Neuronal stem cell (in vitro differentiated cells): Measurements from ENCODE around the gene DCTN1.
A peak's percentile ranks its signal among the peaks of the same experiment; 100 is the strongest.

Experiments
- DNase-seq: peaks from one replicate; pipeline ENCODE4 v3.0.0-alpha.2; 2013; ENCODE audit warnings: low spot score
- H2AFZ ChIP-seq: one replicate; pipeline ENCODE4 v1.6.1; 2013; ENCODE audit warnings: mild to moderate bottlenecking, low read length, inconsistent platforms
- H2AK5ac ChIP-seq: 2 replicates; pipeline ENCODE4 v1.6.1; 2013; ENCODE audit warnings: low read depth, mild to moderate bottlenecking, inconsistent platforms, low read length, moderate library complexity, mixed read lengths
- H2BK120ac ChIP-seq: 2 replicates; pipeline ENCODE4 v1.6.1; 2013; ENCODE audit warnings: low read depth, mild to moderate bottlenecking, inconsistent platforms, low read length, moderate library complexity, mixed read lengths
- H2BK12ac ChIP-seq: one replicate; pipeline ENCODE4 v1.6.1; 2013; ENCODE audit warnings: low read length, inconsistent platforms
- H2BK15ac ChIP-seq: 2 replicates; pipeline ENCODE4 v1.6.1; 2013; ENCODE audit warnings: mild to moderate bottlenecking, low read length, inconsistent platforms, mixed read lengths
- H2BK5ac ChIP-seq: one replicate; pipeline ENCODE4 v1.6.1; 2013; ENCODE audit warnings: inconsistent platforms, mild to moderate bottlenecking, low read length, moderate library complexity
- H3K14ac ChIP-seq: one replicate; pipeline ENCODE4 v1.6.1; 2013; ENCODE audit warnings: low read length, inconsistent platforms
- H3K18ac ChIP-seq: 2 replicates; pipeline ENCODE4 v1.6.1; 2013; ENCODE audit warnings: low read length, inconsistent platforms
- H3K23ac ChIP-seq: 2 replicates; pipeline ENCODE4 v1.6.1; 2013; ENCODE audit warnings: low read depth, mild to moderate bottlenecking, mixed read lengths, low read length, inconsistent platforms; ENCODE audit not compliant: poor library complexity
- H3K27ac ChIP-seq: replicated peaks from 3 replicates; pipeline ENCODE4 v1.5.1; 2013; ENCODE audit warnings: low read length, inconsistent platforms
- H3K27me3 ChIP-seq, 3 experiments: 2 replicates each; pipeline ENCODE4 v1.6.1; 2013; ENCODE audit warnings: low read length in 3 of 3, mild to moderate bottlenecking in 2 of 3, inconsistent platforms in 1 of 3, low read depth in 1 of 3, mixed read lengths in 1 of 3, moderate library complexity in 1 of 3; ENCODE audit not compliant: control insufficient read depth in 3 of 3, insufficient read depth in 3 of 3
- H3K36me3 ChIP-seq, 2 donors: replicated peaks in 1 of 2; 2 replicates each; pipeline ENCODE4 v1.6.1; 2013; ENCODE audit warnings: low read length in 2 of 2; ENCODE audit not compliant: control insufficient read depth in 2 of 2, insufficient read depth in 2 of 2
- H3K4ac ChIP-seq: 2 replicates; pipeline ENCODE4 v1.6.1; 2013; ENCODE audit warnings: inconsistent platforms, mild to moderate bottlenecking, low read length, moderate library complexity
- H3K4me1 ChIP-seq, 2 donors: 1 replicate in 1 of 2; 2 replicates in 1 of 2; pipeline ENCODE4 v1.6.1; 2013; ENCODE audit warnings: low read length in 2 of 2, low read depth in 1 of 2; ENCODE audit not compliant: control insufficient read depth in 2 of 2, insufficient read depth in 1 of 2
- H3K4me2 ChIP-seq: one replicate; pipeline ENCODE4 v1.6.1; 2013; ENCODE audit warnings: mild to moderate bottlenecking, low read length, inconsistent platforms; ENCODE audit not compliant: insufficient read depth, poor library complexity, severe bottlenecking
- H3K4me3 ChIP-seq, 2 donors: 2 replicates each; pipeline ENCODE4 v1.5.1; 2013; ENCODE audit warnings: low read length in 2 of 2, mild to moderate bottlenecking in 2 of 2, inconsistent platforms in 1 of 2, moderate library complexity in 1 of 2
- H3K79me1 ChIP-seq: one replicate; pipeline ENCODE4 v1.6.1; 2013; ENCODE audit warnings: low read depth, mild to moderate bottlenecking, inconsistent platforms, low read length, moderate library complexity
- H3K9ac ChIP-seq: one replicate; pipeline ENCODE4 v1.6.1; 2013; ENCODE audit warnings: mild to moderate bottlenecking, low read depth, low read length, inconsistent platforms; ENCODE audit not compliant: poor library complexity
- H3K9me3 ChIP-seq, 2 donors: replicated peaks in 1 of 2; 2 replicates each; pipeline versions ENCODE3 to v1.6.1; 2013; ENCODE audit warnings: low read length in 2 of 2, mild to moderate bottlenecking in 2 of 2, inconsistent platforms in 1 of 2, low read depth in 1 of 2, mixed read lengths in 1 of 2, moderate library complexity in 1 of 2; ENCODE audit not compliant: control insufficient read depth in 2 of 2, insufficient read depth in 1 of 2
- H4K8ac ChIP-seq: one replicate; pipeline ENCODE4 v1.6.1; 2013; ENCODE audit warnings: low read depth, mild to moderate bottlenecking, inconsistent platforms, low read length, moderate library complexity
- H4K91ac ChIP-seq: one replicate; pipeline ENCODE4 v1.6.1; 2013; ENCODE audit warnings: low read length, low read depth, mild to moderate bottlenecking, inconsistent platforms; ENCODE audit not compliant: poor library complexity
- WGBS, 2 donors: extraction: QIAGEN DNeasy Blood & Tissue Kit; methylation state at CpG; one replicate each; pipeline ENCODE4 v1.1.7; 2013; ENCODE audit warnings: missing lambda C conversion rate in 2 of 2, mixed read lengths in 1 of 2; ENCODE audit not compliant: insufficient read length in 2 of 2, insufficient replicate concordance in 1 of 2; ENCODE audit errors: extremely low coverage in 2 of 2; 5-methylcytosine and 5-hydroxymethylcytosine counted together

Gene DCTN1

DNA sequence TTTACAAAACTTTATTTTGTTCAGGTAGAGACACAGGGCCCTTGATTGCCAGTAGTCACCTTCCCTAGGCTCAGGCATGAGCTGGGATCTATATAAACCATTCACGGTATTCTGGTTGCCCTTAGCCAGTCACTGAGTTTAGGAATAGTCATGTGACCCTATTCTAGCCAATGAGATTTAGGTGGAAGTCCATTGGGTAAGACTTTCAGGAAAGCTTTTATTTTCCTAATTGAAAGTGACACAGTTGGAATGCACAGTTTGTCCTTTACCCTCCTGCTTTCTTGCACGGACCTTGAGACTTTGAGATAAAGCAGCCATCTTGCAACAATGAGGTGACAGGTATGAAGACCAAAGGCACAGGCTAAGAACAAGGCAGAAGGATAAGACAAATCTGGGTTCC lies 58.4 kb downstream of the DCTN1 start:
- Histone ChIP-seq H3K9me3 (peaks cover 0 to 2% of the 10 kb centered on the region in 2 donors), H3K36me3 (no peaks in the 10 kb centered on the region), H3K27ac (no peak overlapping the region), H4K91ac (no peak overlapping the region), H4K8ac (no peak overlapping the region), H3K4ac (no peak overlapping the region), H3K18ac (no peak overlapping the region), H3K9ac (no peak overlapping the region), H2BK12ac (no peak overlapping the region), H3K4me3 (no peak overlapping the region), H3K4me1 (peaks cover 0 to 3% of the 10 kb centered on the region in 2 donors), H2BK5ac (no peak overlapping the region), H3K4me2 (no peak overlapping the region), H2AK5ac (no peak overlapping the region), H2BK120ac (no peak overlapping the region), H2AFZ (no peak overlapping the region), H3K14ac (no peak overlapping the region), H2BK15ac (no peak overlapping the region), H3K27me3 (no peaks in the 10 kb centered on the region), H3K23ac (no peak overlapping the region), H3K79me1 (no peaks in the 10 kb centered on the region)
- DNase-seq = no peak
- no CpG with 5 or more reads among the region's 2 CpGs for WGBS, 2 donors

GRCh38 chr2:74317701-74318100 lies 62.4 kb downstream of the DCTN1 start:
- H2AFZ ChIP-seq = no peak overlapping the region
- DNase-seq = no peak
- H2BK120ac ChIP-seq = no peak overlapping the region
- no peak overlapping the region for H2BK5ac ChIP-seq
- H3K9me3 ChIP-seq = no peaks in the 10 kb centered on the region
- no peak overlapping the region for H2BK12ac ChIP-seq
- no peaks in the 10 kb centered on the region for H3K27me3 ChIP-seq
- no peaks in the 10 kb centered on the region for H3K79me1 ChIP-seq
- H3K4me1 ChIP-seq = peaks cover 0 to 4% of the 10 kb centered on the region in 2 donors
- no peak overlapping the region for H3K4me3 ChIP-seq
- no peak overlapping the region for H3K4ac ChIP-seq
- no peak overlapping the region for H3K18ac ChIP-seq
- H3K14ac ChIP-seq = no peak overlapping the region
- H3K4me2 ChIP-seq = no peak overlapping the region
- H3K27ac ChIP-seq = no peak overlapping the region
- no peak overlapping the region for H3K23ac ChIP-seq
- H2AK5ac ChIP-seq = no peak overlapping the region
- no peak overlapping the region for H2BK15ac ChIP-seq
- no peak overlapping the region for H4K91ac ChIP-seq
- H3K9ac ChIP-seq = no peak overlapping the region
- H3K36me3 ChIP-seq = no peaks in the 10 kb centered on the region
- H4K8ac ChIP-seq = no peak overlapping the region

GRCh38 chr2:74316627-74317295 lies 63.4 kb downstream of the DCTN1 start:
- Histone ChIP-seq H3K27ac (no peak overlapping the region), H3K9me3 (no peaks in the 10 kb centered on the region), H3K4me2 (no peak overlapping the region), H3K36me3 (no peaks in the 10 kb centered on the region), H3K4me1 (peaks cover 0 to 4% of the 10 kb centered on the region in 2 donors), H2AK5ac (no peak overlapping the region), H3K4me3 (no peak overlapping the region), H3K4ac (no peak overlapping the region), H2AFZ (no peak overlapping the region), H3K79me1 (no peaks in the 10 kb centered on the region), H4K8ac (no peak overlapping the region), H2BK5ac (no peak overlapping the region), H2BK15ac (no peak overlapping the region), H3K27me3 (no peaks in the 10 kb centered on the region), H3K23ac (no peak overlapping the region), H3K18ac (no peak overlapping the region), H2BK120ac (no peak overlapping the region), H3K9ac (no peak overlapping the region), H2BK12ac (no peak overlapping the region), H3K14ac (no peak overlapping the region), H4K91ac (no peak overlapping the region)
- WGBS, 2 donors = no CpG with 5 or more reads among the region's 6 CpGs
- DNase-seq = no peak

- H2BK12ac ChIP-seq = no peak overlapping the region
- H3K36me3 ChIP-seq = no peaks in the 10 kb centered on the region
- H3K14ac ChIP-seq = peak overlapping the region; percentile 32
- no peak overlapping the region for H3K4ac ChIP-seq
- no CpG with 5 or more reads among the region's 5 CpGs for WGBS, 2 donors
- no peak overlapping the region for H3K23ac ChIP-seq
- H3K9ac ChIP-seq = no peak overlapping the region
- H3K79me1 ChIP-seq = no peaks in the 10 kb centered on the region
- H3K4me1 ChIP-seq = peaks cover 0 to 4% of the 10 kb centered on the region in 2 donors
- no peak overlapping the region for H2BK5ac ChIP-seq
- no peak for DNase-seq
- H3K27ac ChIP-seq = no peak overlapping the region
- H2AFZ ChIP-seq = no peak overlapping the region
- no peak overlapping the region for H2BK120ac ChIP-seq
- no peak overlapping the region for H4K91ac ChIP-seq
- H3K9me3 ChIP-seq = no peaks in the 10 kb centered on the region
- no peaks in the 10 kb centered on the region for H3K27me3 ChIP-seq
- no peak overlapping the region for H3K18ac ChIP-seq
- H3K4me3 ChIP-seq = no peak overlapping the region
- no peak overlapping the region for H2AK5ac ChIP-seq
- H3K4me2 ChIP-seq = no peak overlapping the region
- no peak overlapping the region for H2BK15ac ChIP-seq
- no peak overlapping the region for H4K8ac ChIP-seq
Measured at GRCh38 chr2:74314107-74314506, 66.0 kb downstream of the DCTN1 start.
